HUES64 (cell line): ENCODE data around the gene FRYL.
"Not testable (repeated sequence)": the region's sequence is repeated elsewhere in the genome, so short reads cannot be mapped to it uniquely, and the experiment has no call there.

Source experiments
- H3K27ac ChIP-seq: 2 replicates; pipeline ENCODE4 v1.7.0; 2013; ENCODE audit warnings: low read depth, low read length, inconsistent platforms
- H3K27me3 ChIP-seq: 2 replicates; pipeline ENCODE4 v1.6.1; 2013; ENCODE audit warnings: mild to moderate bottlenecking, low read length; ENCODE audit not compliant: insufficient read depth
- H3K36me3 ChIP-seq: 2 replicates; pipeline ENCODE4 v1.6.1; 2013; ENCODE audit warnings: mild to moderate bottlenecking, low read length; ENCODE audit not compliant: insufficient read depth
- H3K4me1 ChIP-seq: 2 replicates; pipeline ENCODE4 v1.6.1; 2013; ENCODE audit warnings: mild to moderate bottlenecking, low read length, moderate library complexity; ENCODE audit not compliant: insufficient read depth
- H3K4me3 ChIP-seq: 2 replicates; pipeline ENCODE4 v1.5.1; 2013; ENCODE audit warnings: mild to moderate bottlenecking, low read length, moderate library complexity
- H3K9ac ChIP-seq: 2 replicates; pipeline ENCODE4 v1.6.1; 2013; ENCODE audit warnings: mild to moderate bottlenecking, low read depth, low read length
- H3K9me3 ChIP-seq: 2 replicates; pipeline ENCODE4 v1.6.1; 2013; ENCODE audit warnings: low read depth, low read length; ENCODE audit not compliant: insufficient read depth
- WGBS: fragments of 150-250, 120-280 bp; methylation state at CpG from one replicate; pipeline ENCODE4 v1.1.7; 2013; ENCODE audit warnings: missing lambda C conversion rate; 5-methylcytosine and 5-hydroxymethylcytosine counted together

Gene FRYL

GRCh38 chr4:48645225-48645794 is 134.8 kb downstream of the FRYL start:
- Histone ChIP-seq H3K27ac (no peak overlapping the region), H3K36me3 (no peaks in the 10 kb centered on the region), H3K4me3 (no peak overlapping the region), H3K9me3 (no peaks in the 10 kb centered on the region), H3K9ac (no peak overlapping the region), H3K27me3 (no peaks in the 10 kb centered on the region), H3K4me1 (peaks cover 6% of the 10 kb centered on the region)
- WGBS, result 97% methylated on average over 3 of the region's 3 CpGs

GRCh38 chr4:48642421-48643374 is 137.4 kb downstream of the FRYL start:
- no peak overlapping the region for H3K27ac ChIP-seq
- peaks cover 6% of the 10 kb centered on the region for H3K4me1 ChIP-seq
- no peaks in the 10 kb centered on the region for H3K36me3 ChIP-seq
- no peaks in the 10 kb centered on the region for H3K9me3 ChIP-seq
- H3K27me3 ChIP-seq, result no peaks in the 10 kb centered on the region
- no peak overlapping the region for H3K4me3 ChIP-seq
- no peak overlapping the region for H3K9ac ChIP-seq
- 97% methylated on average over 2 of the region's 2 CpGs for WGBS

- WGBS, result 86% methylated on average over 4 of the region's 4 CpGs
- Histone ChIP-seq H3K4me1 (peaks cover 6% of the 10 kb centered on the region), H3K36me3 (no peaks in the 10 kb centered on the region), H3K4me3 (no peak overlapping the region), H3K27ac (no peak overlapping the region), H3K9ac (no peak overlapping the region), H3K27me3 (no peaks in the 10 kb centered on the region), H3K9me3 (no peaks in the 10 kb centered on the region)
Observed at GRCh38 chr4:48641401-48641800, 138.7 kb downstream of the FRYL start.

GRCh38 chr4:48640699-48641098 is 139.4 kb downstream of the FRYL start:
- H3K9me3 ChIP-seq, result no peaks in the 10 kb centered on the region
- H3K4me3 ChIP-seq, result no peak overlapping the region
- H3K27me3 ChIP-seq, result no peaks in the 10 kb centered on the region
- no peak overlapping the region for H3K9ac ChIP-seq
- H3K36me3 ChIP-seq, result no peaks in the 10 kb centered on the region
- no CpG with 5 or more reads among the region's 2 CpGs for WGBS
- peaks cover 9% of the 10 kb centered on the region for H3K4me1 ChIP-seq
- H3K27ac ChIP-seq, result no peak overlapping the region

- H3K9me3 ChIP-seq, result no peaks in the 10 kb centered on the region
Observed at GRCh38 chr4:48640225-48640624, 139.9 kb downstream of the FRYL start.

GRCh38 chr4:48639807-48640206 is 140.3 kb downstream of the FRYL start:
- H3K27ac ChIP-seq, result no peak overlapping the region
- no peaks in the 10 kb centered on the region for H3K36me3 ChIP-seq
- no peak overlapping the region for H3K4me3 ChIP-seq
- no peaks in the 10 kb centered on the region for H3K9me3 ChIP-seq
- 91% methylated on average over 3 of the region's 3 CpGs for WGBS
- H3K27me3 ChIP-seq, result no peaks in the 10 kb centered on the region
- H3K9ac ChIP-seq, result no peak overlapping the region
- peaks cover 17% of the 10 kb centered on the region for H3K4me1 ChIP-seq

More at GRCh38 chr4:48640225-48640624, 139.9 kb downstream of the FRYL start:
- Histone ChIP-seq H3K9ac (no peak overlapping the region), H3K36me3 (no peaks in the 10 kb centered on the region), H3K4me1 (peaks cover 13% of the 10 kb centered on the region), H3K27ac (no peak overlapping the region), H3K4me3 (no peak overlapping the region), H3K27me3 (no peaks in the 10 kb centered on the region)

- not testable (repeated sequence) for H3K27ac ChIP-seq, H3K27me3 ChIP-seq, H3K4me3 ChIP-seq, H3K9me3 ChIP-seq, H3K36me3 ChIP-seq, H3K9ac ChIP-seq
- WGBS, result 97% methylated on average over 5 of the region's 5 CpGs
- peaks cover 26% of the 10 kb centered on the region for H3K4me1 ChIP-seq
Observed at GRCh38 chr4:48638586-48638985, 141.5 kb downstream of the FRYL start.

GRCh38 chr4:48636911-48637310 is 143.2 kb downstream of the FRYL start:
- no peaks in the 10 kb centered on the region for H3K36me3 ChIP-seq
- H3K9ac ChIP-seq, result no peak overlapping the region
- H3K27ac ChIP-seq, result no peak overlapping the region
- no peaks in the 10 kb centered on the region for H3K27me3 ChIP-seq
- H3K4me3 ChIP-seq, result no peak overlapping the region
- peaks cover 27% of the 10 kb centered on the region for H3K4me1 ChIP-seq
- 75% methylated on average over 1 of the region's 1 CpG for WGBS
- H3K9me3 ChIP-seq, result no peaks in the 10 kb centered on the region

GRCh38 chr4:48635980-48636379 is 144.1 kb downstream of the FRYL start:
- H3K4me1 ChIP-seq, result peaks cover 22% of the 10 kb centered on the region
- H3K27ac ChIP-seq, result no peak overlapping the region
- H3K27me3 ChIP-seq, result no peaks in the 10 kb centered on the region
- no peaks in the 10 kb centered on the region for H3K9me3 ChIP-seq
- WGBS, result no CpG with 5 or more reads among the region's 2 CpGs
- no peaks in the 10 kb centered on the region for H3K36me3 ChIP-seq
- no peak overlapping the region for H3K9ac ChIP-seq
- no peak overlapping the region for H3K4me3 ChIP-seq

GRCh38 chr4:48635310-48635709 is 144.8 kb downstream of the FRYL start:
- Histone ChIP-seq H3K9me3 (no peaks in the 10 kb centered on the region), H3K27ac (no peak overlapping the region), H3K4me3 (no peak overlapping the region), H3K9ac (no peak overlapping the region), H3K36me3 (no peaks in the 10 kb centered on the region), H3K27me3 (no peaks in the 10 kb centered on the region), H3K4me1 (peaks cover 22% of the 10 kb centered on the region)
- WGBS, result 92% methylated on average over 3 of the region's 3 CpGs

GRCh38 chr4:48634688-48635308 is 145.3 kb downstream of the FRYL start:
- Histone ChIP-seq H3K4me3 (no peak overlapping the region), H3K9ac (no peak overlapping the region), H3K9me3 (no peaks in the 10 kb centered on the region), H3K27ac (no peak overlapping the region), H3K4me1 (peaks cover 22% of the 10 kb centered on the region), H3K36me3 (no peaks in the 10 kb centered on the region), H3K27me3 (no peaks in the 10 kb centered on the region)
- 94% methylated on average over 2 of the region's 2 CpGs for WGBS
